GM13976 (cell line): Measurements from ENCODE around the gene BCKDK.

Source experiments
- DNase-seq: peaks from one replicate; pipeline ENCODE4 v3.0.0; 2012; ENCODE audit warnings: low spot score
- in situ Hi-C: fragments of 300-500 bp; cut with MboI; formaldehyde crosslinking; loops from one replicate; pipeline ENCODE4 v1.12.0; 2022; ENCODE audit warnings: low sequenced_read_pairs, mixed read lengths, inconsistent platforms; ENCODE audit not compliant: unreplicated experiment
- TF ChIP-seq, protein P1 (sequence below): IDR thresholded peaks from 2 replicates; pipeline ENCODE4 v1.5.1; 2012; ENCODE audit warnings: borderline replicate concordance, mild to moderate bottlenecking; ENCODE audit not compliant: insufficient read depth; ENCODE audit errors: extremely low read depth, missing control alignments, control extremely low read depth

BCKDK gene

DNA sequence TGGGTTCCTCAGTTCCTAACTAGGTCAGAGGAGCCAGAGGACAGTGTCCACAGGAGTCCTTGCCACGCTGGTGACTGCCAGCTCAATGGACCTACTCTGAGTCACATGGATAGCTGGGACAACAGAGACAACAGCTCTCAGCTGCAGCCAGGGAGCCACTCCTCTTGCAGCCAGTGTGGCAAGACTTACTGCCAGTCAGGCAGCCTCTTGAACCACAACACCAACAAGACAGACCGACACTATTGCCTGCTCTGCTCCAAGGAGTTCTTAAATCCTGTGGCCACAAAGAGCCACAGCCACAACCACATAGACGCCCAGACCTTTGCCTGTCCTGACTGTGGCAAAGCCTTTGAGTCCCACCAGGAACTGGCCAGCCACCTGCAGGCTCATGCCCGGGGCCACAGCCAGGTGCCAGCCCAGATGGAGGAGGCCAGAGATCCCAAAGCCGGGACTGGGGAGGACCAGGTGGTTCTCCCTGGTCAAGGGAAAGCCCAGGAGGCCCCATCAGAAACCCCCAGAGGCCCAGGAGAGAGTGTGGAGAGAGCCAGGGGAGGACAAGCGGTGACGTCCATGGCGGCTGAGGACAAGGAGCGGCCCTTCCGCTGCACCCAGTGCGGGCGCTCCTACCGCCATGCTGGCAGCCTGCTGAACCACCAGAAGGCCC lies 27.3 kb upstream of the BCKDK start:
- TF ChIP-seq, protein P1, sequence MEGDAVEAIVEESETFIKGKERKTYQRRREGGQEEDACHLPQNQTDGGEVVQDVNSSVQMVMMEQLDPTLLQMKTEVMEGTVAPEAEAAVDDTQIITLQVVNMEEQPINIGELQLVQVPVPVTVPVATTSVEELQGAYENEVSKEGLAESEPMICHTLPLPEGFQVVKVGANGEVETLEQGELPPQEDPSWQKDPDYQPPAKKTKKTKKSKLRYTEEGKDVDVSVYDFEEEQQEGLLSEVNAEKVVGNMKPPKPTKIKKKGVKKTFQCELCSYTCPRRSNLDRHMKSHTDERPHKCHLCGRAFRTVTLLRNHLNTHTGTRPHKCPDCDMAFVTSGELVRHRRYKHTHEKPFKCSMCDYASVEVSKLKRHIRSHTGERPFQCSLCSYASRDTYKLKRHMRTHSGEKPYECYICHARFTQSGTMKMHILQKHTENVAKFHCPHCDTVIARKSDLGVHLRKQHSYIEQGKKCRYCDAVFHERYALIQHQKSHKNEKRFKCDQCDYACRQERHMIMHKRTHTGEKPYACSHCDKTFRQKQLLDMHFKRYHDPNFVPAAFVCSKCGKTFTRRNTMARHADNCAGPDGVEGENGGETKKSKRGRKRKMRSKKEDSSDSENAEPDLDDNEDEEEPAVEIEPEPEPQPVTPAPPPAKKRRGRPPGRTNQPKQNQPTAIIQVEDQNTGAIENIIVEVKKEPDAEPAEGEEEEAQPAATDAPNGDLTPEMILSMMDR: no peak
- in situ Hi-C loops: no loop called here
- no peak for DNase-seq

DNA sequence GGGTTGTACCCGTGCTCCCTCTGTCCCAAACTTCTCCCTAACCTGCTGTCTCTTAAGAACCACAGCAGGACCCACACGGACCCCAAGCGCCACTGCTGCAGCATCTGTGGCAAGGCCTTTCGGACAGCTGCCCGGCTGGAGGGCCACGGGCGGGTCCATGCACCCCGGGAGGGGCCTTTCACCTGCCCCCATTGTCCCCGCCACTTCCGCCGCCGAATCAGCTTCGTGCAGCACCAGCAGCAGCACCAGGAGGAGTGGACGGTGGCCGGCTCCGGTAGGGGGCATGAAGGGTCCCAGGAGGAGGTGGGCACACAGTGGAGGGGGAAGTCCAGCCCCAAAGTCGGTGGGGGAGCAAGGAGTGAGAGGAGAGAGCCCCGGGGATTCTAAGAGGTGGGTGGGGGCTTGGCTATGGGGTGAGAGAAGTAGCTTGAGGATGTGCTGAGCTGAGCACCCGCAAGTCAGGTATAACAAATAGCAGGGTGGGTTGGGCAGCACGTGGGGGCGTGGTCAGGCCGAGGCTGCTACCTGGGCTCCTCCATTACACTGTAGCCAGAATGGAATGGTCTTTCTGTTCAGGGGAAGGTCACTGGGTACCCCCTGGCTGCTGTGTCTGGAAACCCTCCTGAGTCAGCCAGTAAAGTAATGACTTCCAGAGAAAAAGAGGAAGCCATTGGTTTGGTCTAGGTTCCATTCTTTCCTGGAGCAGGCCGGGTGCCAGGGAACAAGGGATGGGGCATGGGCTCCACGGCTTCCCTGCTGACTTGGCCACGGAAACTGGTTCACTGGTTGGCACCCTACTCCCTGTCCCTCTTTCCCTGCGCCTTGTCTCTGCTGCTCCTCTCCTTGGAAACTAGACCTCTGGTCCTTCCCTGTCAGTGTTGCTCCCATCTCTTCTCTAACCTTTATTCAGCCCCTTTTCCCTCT lies 26.5 kb upstream of the BCKDK start:
- in situ Hi-C loops: no loop called here

DNA sequence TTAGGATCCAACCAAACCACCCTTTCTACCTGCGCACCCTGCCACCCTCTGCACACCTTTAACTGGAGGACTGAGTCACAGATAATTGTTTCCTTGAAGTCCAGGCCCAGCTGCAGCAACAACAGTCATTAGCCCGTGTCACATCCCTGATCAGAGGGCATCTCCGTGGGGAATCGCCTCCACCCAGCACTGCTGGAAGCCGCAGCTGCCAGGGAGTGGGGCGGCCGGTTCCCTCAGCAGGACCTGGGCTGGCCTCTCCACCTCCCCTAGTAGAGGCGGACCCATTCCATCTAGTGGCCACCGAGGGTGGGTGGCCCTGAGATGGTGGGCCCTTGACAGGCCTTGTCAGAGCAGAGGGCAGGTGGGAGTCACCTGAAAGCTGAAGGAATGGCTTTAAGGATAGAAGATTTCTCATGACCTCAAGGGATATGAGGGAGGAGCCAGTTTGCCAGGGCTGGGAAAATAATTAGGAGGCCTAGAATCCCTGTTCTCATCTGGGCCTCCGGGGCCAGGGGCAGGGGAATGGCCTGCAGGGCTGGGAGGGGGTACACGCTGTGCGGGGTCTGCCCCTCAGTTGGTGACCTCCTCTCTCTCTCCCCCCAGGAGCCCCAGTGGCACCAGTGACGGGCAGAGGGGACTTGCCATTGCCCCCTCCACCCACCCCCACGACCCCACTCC lies 25.7 kb upstream of the BCKDK start:
- no peak for DNase-seq
- in situ Hi-C loops: no loop called here
- TF ChIP-seq, protein P1: no peak

More for the DNA sequence above, 26.5 kb upstream of the BCKDK start:
- no peak for DNase-seq
- TF ChIP-seq, protein P1: no peak

DNA sequence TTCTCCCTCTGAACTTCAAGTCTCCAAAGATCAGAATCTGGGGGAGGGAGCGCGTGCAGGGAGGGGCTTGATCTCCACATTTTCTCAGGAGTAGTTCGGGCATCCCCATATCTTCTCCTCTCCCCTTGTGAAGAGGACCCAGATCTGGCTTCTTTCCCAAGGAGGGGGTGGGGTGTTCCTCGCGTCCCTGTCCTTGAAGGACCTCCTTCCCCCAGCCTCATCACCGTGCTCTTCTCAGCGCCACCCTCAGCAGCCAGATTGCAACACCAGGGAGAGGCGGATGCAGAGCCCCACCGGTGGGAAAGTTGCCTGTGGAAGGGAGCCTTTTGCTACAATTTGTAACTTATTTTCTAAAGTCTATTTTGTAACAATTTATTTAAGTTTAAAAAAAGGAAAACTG lies 25.1 kb upstream of the BCKDK start:
- TF ChIP-seq, protein P1: no peak
- no peak for DNase-seq
- in situ Hi-C loops: no loop called here

DNA sequence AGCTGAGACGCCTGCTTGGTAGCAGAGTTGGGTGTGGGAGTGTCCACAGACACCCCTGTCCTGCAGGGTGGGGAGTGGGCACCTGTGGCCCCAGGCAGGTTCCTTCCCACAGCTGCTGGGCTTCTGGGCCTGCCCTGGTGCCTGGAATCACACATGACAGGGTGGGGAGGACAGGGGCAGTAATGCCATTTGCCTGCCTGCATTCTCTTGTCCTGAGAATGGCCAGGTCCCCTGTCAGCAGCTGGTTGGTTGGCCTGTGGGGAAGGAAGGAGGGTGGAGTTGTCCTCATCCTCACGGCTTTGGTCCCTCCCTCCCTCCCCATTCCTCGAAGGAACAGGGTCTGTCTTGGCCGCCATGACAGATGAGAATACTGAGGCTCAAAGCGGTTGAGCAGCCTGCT lies 24.6 kb upstream of the BCKDK start:
- in situ Hi-C loops: no loop called here
- DNase-seq: no peak
- TF ChIP-seq, protein P1: no peak

DNA sequence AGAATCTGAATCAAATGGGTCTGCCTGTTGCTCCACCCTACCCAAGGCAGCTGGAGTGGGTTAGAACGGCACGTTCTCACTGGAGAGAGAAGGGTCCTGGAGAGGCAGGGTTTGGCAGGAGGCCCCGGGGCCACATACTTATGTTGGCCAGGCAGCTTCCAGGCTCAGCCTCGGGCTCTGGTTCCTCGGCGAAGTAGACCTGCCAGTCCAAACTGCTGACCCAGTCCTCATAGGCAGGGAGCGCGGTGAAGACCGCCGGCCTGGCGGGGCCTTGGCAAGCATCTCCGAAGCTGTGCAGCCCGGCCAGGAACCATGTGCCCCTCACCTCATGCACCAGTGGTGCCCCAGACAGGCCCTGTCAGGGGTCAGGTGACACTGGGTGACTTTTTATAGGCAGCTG lies 24.2 kb upstream of the BCKDK start:
- in situ Hi-C loops: no loop called here
- no peak for DNase-seq

More for the DNA sequence above, 24.2 kb upstream of the BCKDK start:
- TF ChIP-seq, protein P1: no peak
